ENCODE results near the gene MAP1LC3B2. TPM values are rescaled to one million over a fixed set of nuclear protein-coding genes. Genes with fewer than 3 reads are reported as not detected.

MAP1LC3B2 gene
- total and polyA plus RNA-seq, 2 of the 8 experiments (the other 6 are each of a cell fraction or from before 2014, with no cell fraction given), result 0.39 to 1.5 TPM

DNA sequence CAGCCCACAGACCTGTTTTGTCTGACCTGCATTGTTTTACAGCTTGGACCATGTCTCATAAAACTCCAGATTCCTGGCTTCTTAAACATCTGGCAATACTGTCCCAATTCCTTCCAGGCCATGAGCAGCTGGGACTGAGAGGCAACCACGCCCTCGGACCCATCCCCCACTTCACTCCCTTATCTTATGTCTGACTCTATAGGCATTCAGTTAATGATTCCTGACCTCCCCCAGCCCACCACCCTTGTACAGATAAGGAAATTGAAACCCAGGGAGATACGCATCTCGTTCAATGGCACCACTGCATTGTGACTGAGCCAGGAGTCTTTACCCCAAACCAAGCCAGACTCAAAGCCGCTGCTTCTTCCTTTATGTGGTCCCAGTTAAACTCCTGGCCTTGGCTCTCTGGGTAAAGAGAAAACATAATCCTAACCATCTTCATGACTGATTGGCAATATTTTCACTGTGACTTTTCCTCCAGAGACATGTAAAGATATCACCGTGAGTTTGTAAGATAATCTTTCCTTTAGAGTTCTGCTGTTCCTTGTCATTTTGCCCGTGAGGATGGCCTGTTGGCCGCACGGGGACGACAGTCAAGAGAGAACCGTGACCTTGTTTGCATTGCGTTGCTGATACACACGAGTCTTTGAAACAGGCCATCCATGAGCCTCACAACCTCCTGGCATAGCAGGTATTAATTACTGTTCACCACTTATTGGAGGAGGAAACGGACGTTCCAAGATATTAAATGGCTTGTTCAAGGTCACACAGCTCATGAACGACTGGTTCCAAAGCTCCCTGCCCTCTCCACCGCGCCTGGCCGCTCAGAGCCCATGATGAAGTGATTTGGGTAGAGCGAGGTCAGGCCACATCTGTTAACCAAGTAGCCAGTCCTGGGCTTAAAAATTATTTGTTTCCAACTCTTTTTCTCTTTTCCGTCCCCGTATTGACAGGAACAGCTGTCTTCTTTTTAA lies 39.4 kb downstream of the MAP1LC3B2 start (continued):
- TF ChIP-seq MAFK (IDR thresholded peaks at IDR 0.05; ENCODE audit: low read depth, low read length), result no peak

Data from H1 (cell line).